HepG2 (cell line): ENCODE data around the gene LRPAP1. TPM values are rescaled to one million over a fixed set of nuclear protein-coding genes. Genes with fewer than 3 reads are reported as not detected.

ENCODE experiments used
- AHR ChIP-seq: IDR thresholded peaks from 2 replicates; pipeline ENCODE4 v1.6.1; 2018; ENCODE audit warnings: missing genetic modification reagents, missing compliant biosample characterization
- ARID5B ChIP-seq: IDR thresholded peaks from 2 replicates; pipeline ENCODE4 v1.4.0; 2020; ENCODE audit warnings: mild to moderate bottlenecking, missing genetic modification reagents
- BCLAF1 ChIP-seq: fragments of 450-650 bp; IDR thresholded peaks from 2 replicates; pipeline ENCODE4 v1.6.1; 2017; ENCODE audit warnings: mild to moderate bottlenecking
- HMG20A ChIP-seq: IDR thresholded peaks from 2 replicates; pipeline ENCODE4 v1.6.1; 2016; ENCODE audit warnings: borderline replicate concordance
- HOXA5 ChIP-seq: sonication (generic); formaldehyde crosslinking; IDR thresholded peaks from 2 replicates; pipeline ENCODE4 v1.4.0; 2020; ENCODE audit warnings: missing genetic modification reagents
- IKZF4 ChIP-seq: sonication (generic); formaldehyde crosslinking; IDR thresholded peaks from 2 replicates; pipeline ENCODE4 v1.5.1; 2020; ENCODE audit warnings: borderline replicate concordance, mild to moderate bottlenecking, low read depth, missing genetic modification reagents; ENCODE audit errors: not compliant biosample characterization
- MBD4 ChIP-seq: IDR thresholded peaks from 2 replicates; pipeline ENCODE4 v1.6.1; 2012; ENCODE audit warnings: low read length, inconsistent platforms, borderline replicate concordance
- MTF1 ChIP-seq: sonication (generic); formaldehyde crosslinking; IDR thresholded peaks from 2 replicates; pipeline ENCODE4 v1.5.0; 2020; ENCODE audit warnings: missing genetic modification reagents
- RBM22 ChIP-seq: fragments of 200-400 bp; formaldehyde crosslinking; optimal IDR thresholded peaks from 2 replicates; pipeline ENCODE3; 2017; ENCODE audit warnings: mild to moderate bottlenecking, low read length, moderate library complexity
- SRSF4 ChIP-seq: fragments of 200-400 bp; formaldehyde crosslinking; IDR thresholded peaks from one replicate; pipeline ENCODE4 v1.6.1; 2018; ENCODE audit warnings: mild to moderate bottlenecking, low read depth, low read length, moderate library complexity; ENCODE audit not compliant: poor library complexity, severe bottlenecking
- TIGD3 ChIP-seq: sonication (generic); formaldehyde crosslinking; IDR thresholded peaks from 2 replicates; pipeline ENCODE4 v1.5.1; 2020; ENCODE audit warnings: mild to moderate bottlenecking, missing genetic modification reagents, borderline replicate concordance
- ZBTB3 ChIP-seq: sonication (generic); formaldehyde crosslinking; IDR thresholded peaks from 2 replicates; pipeline ENCODE4 v1.4.0; 2020; ENCODE audit warnings: low read depth, mild to moderate bottlenecking, moderate library complexity, missing genetic modification reagents, borderline replicate concordance
- ZNF101 ChIP-seq: sonication (generic); formaldehyde crosslinking; IDR thresholded peaks from 2 replicates; pipeline ENCODE4 v1.4.0; 2020; ENCODE audit warnings: mild to moderate bottlenecking, low read depth, missing genetic modification reagents, borderline replicate concordance
- ZNF720 ChIP-seq: sonication (generic); formaldehyde crosslinking; IDR thresholded peaks from 2 replicates; pipeline ENCODE4 v1.4.0; 2020; ENCODE audit warnings: missing genetic modification reagents
- polyA plus RNA-seq, 8 experiments: library from polyadenylated mRNA; depleted of rRNA in 3 of 8; stranded (reverse) in 7 of 8; unstranded in 1 of 8; fragments of >200 nt; fragmentation: Illumina TruSeq in 4 of 8; extraction: Trizol in 4 of 8; gene quantifications; 2 replicates each; pipeline versions ENCODE4 v1.2.1 to v1.2.3, GENCODE V29; 2011 to 2016; ENCODE audit warnings: low read depth in 4 of 8, missing spikeins in 1 of 8, mixed read lengths in 1 of 8; ENCODE audit not compliant: insufficient read depth in 1 of 8
- total RNA-seq, 5 experiments: library from RNA; depleted of rRNA; stranded (reverse); fragments of >200 nt; fragmentation: Illumina TruSeq; extraction: Trizol; gene quantifications; 2 replicates each; pipeline ENCODE4 v1.2.3, GENCODE V29; 2016; ENCODE audit warnings: low read depth in 1 of 5
- TF ChIP-seq, protein P1 (sequence below): IDR thresholded peaks from 2 replicates; pipeline ENCODE4 v1.6.1; 2012; ENCODE audit warnings: low read length, improper control_type of control experiment
- TF ChIP-seq, protein P2 (sequence below): IDR thresholded peaks from 2 replicates; pipeline ENCODE4 v1.6.1; 2016; ENCODE audit warnings: missing genetic modification reagents, missing compliant biosample characterization

The LRPAP1 gene
- total and polyA plus RNA-seq, 2 of the 13 experiments (the other 11 are each of a cell fraction or from before 2014, with no cell fraction given), result 153 to 191 TPM

DNA sequence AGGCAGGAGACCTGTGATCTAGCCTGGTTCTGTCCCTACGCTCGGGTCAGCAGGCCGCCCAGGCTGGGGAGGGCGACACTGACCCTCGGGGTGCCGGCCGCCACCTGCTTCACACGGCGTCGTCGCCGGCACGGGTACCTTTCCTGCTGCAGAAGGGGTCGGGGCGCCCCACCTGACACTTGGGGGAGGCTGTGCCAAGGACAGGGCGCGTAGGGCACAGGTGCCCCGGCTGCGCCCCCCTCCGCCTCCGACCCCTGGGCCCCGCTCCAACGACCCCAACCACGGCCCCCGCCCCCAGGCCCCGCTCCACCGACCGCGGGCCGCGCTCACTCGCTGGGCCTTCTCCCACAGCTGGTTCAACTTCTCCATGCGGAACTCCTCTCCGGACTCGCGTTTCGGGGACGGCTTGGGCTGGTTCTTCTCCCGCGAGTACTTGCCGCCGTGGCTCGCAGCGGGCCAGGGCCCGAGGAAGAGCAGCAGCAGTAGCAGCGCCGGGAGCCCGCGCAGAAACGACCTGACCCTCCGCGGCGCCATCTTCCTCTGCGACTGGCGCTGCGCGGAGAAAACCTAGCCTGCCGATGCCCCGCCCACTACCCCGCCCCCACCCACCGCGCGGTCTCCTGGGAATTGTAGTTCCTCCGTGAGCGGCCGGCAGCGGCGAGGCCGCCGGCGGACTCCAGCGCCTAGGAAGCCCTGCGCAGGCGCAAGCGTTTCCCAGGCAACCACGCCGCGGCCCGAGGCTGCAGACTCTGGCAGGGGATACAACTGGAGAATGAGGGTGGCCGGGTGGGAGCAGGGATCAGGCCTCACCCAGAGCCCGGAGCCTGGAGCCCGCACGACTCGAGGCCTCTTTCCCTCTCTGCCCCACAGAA lies at the start of gene LRPAP1 (continued):
- TF ChIP-seq AHR (CRISPR knock-in tag), result no peak
- TF ChIP-seq MTF1, result no peak
- no peak for TF ChIP-seq ZBTB3 (CRISPR knock-in tag)
- no peak for TF ChIP-seq ZNF720 (CRISPR knock-in tag)
- TF ChIP-seq ARID5B (CRISPR knock-in tag), result 0 out of 2 replicates have a peak, but pooled peaks have one; percentile 31
- TF ChIP-seq ZNF101, result no peak
- TF ChIP-seq, protein P1, sequence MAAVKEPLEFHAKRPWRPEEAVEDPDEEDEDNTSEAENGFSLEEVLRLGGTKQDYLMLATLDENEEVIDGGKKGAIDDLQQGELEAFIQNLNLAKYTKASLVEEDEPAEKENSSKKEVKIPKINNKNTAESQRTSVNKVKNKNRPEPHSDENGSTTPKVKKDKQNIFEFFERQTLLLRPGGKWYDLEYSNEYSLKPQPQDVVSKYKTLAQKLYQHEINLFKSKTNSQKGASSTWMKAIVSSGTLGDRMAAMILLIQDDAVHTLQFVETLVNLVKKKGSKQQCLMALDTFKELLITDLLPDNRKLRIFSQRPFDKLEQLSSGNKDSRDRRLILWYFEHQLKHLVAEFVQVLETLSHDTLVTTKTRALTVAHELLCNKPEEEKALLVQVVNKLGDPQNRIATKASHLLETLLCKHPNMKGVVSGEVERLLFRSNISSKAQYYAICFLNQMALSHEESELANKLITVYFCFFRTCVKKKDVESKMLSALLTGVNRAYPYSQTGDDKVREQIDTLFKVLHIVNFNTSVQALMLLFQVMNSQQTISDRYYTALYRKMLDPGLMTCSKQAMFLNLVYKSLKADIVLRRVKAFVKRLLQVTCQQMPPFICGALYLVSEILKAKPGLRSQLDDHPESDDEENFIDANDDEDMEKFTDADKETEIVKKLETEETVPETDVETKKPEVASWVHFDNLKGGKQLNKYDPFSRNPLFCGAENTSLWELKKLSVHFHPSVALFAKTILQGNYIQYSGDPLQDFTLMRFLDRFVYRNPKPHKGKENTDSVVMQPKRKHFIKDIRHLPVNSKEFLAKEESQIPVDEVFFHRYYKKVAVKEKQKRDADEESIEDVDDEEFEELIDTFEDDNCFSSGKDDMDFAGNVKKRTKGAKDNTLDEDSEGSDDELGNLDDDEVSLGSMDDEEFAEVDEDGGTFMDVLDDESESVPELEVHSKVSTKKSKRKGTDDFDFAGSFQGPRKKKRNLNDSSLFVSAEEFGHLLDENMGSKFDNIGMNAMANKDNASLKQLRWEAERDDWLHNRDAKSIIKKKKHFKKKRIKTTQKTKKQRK, result no peak
- TF ChIP-seq RBM22, result no peak
- TF ChIP-seq SRSF4, result no peak
- TF ChIP-seq, protein P2, sequence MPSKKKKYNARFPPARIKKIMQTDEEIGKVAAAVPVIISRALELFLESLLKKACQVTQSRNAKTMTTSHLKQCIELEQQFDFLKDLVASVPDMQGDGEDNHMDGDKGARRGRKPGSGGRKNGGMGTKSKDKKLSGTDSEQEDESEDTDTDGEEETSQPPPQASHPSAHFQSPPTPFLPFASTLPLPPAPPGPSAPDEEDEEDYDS (CRISPR knock-in tag), result peak; percentile 71
- peak; percentile 93 for TF ChIP-seq HOXA5
- TF ChIP-seq TIGD3 (CRISPR knock-in tag), result no peak
- TF ChIP-seq MBD4, result no peak
- peak; percentile 76 for TF ChIP-seq IKZF4 (CRISPR knock-in tag)
- TF ChIP-seq BCLAF1, result no peak
- TF ChIP-seq HMG20A, result no peak
